Measurements from ENCODE around the gene SPATS2L.

- TF ChIP-seq, protein P1, sequence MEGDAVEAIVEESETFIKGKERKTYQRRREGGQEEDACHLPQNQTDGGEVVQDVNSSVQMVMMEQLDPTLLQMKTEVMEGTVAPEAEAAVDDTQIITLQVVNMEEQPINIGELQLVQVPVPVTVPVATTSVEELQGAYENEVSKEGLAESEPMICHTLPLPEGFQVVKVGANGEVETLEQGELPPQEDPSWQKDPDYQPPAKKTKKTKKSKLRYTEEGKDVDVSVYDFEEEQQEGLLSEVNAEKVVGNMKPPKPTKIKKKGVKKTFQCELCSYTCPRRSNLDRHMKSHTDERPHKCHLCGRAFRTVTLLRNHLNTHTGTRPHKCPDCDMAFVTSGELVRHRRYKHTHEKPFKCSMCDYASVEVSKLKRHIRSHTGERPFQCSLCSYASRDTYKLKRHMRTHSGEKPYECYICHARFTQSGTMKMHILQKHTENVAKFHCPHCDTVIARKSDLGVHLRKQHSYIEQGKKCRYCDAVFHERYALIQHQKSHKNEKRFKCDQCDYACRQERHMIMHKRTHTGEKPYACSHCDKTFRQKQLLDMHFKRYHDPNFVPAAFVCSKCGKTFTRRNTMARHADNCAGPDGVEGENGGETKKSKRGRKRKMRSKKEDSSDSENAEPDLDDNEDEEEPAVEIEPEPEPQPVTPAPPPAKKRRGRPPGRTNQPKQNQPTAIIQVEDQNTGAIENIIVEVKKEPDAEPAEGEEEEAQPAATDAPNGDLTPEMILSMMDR (IDR thresholded peaks at IDR 0.05), result no peak
- TF ChIP-seq POLR2A (IDR thresholded peaks at IDR 0.05), result no peak
Measured at GRCh38 chr2:200296118-200296517, 10.4 kb upstream of the SPATS2L start.

All from prostate gland (tissue), 2 donors.